Activated B cell treated with CpG ODN at 0.5 μM for 24 hours (primary cell): ENCODE data around the gene POP5. TPM values are rescaled to one million over a fixed set of nuclear protein-coding genes. Genes with fewer than 3 reads are reported as not detected.
A peak's percentile ranks its signal among the peaks of the same experiment; 100 is the strongest.

Experiments
- ATAC-seq: fragments of 200-7000 bp; cut with Tn5 transposase; one replicate; pipeline ENCODE4 v1.10.0; 2021; ENCODE audit warnings: low read depth, mild to moderate bottlenecking, moderate library complexity
- CTCF ChIA-PET: fragments of 350-600 bp; sonication (Branson Sonifier 250); formaldehyde crosslinking; loops from one replicate; lab custom pipeline; 2021; ENCODE audit warnings: antibody characterized with exemption; lab: Charles Lee
- POLR2A ChIA-PET: fragments of 350-600 bp; sonication (Branson Sonifier 250); formaldehyde crosslinking; loops from one replicate; lab custom pipeline; 2021; ENCODE audit warnings: antibody characterized with exemption; lab: Charles Lee
- DNase-seq: peaks from one replicate; pipeline ENCODE4 v3.0.0; 2022
- H3K27ac Mint-ChIP-seq: one replicate; pipeline ENCODE4 v1.8.0; 2020; ENCODE audit warnings: mixed read lengths
- H3K27me3 Mint-ChIP-seq: one replicate; pipeline ENCODE4 v1.8.0; 2021; ENCODE audit warnings: mixed read lengths
- H3K36me3 Mint-ChIP-seq: one replicate; pipeline ENCODE4 v1.8.0; 2021; ENCODE audit warnings: low read depth, mixed read lengths
- H3K4me1 Mint-ChIP-seq: one replicate; pipeline ENCODE4 v1.8.0; 2021; ENCODE audit warnings: mixed read lengths
- H3K4me3 Mint-ChIP-seq: one replicate; pipeline ENCODE4 v1.8.0; 2020; ENCODE audit warnings: mild to moderate bottlenecking, mixed read lengths
- H3K9me3 Mint-ChIP-seq: one replicate; pipeline ENCODE4 v1.8.0; 2020; ENCODE audit warnings: mixed read lengths
- CTCF ChIP-seq: fragments of 200-600 bp; IDR thresholded peaks from one replicate; pipeline ENCODE4 v1.8.0; 2022; ENCODE audit warnings: antibody characterized with exemption, mild to moderate bottlenecking
- intact Hi-C: fragments of 100-400 bp; cut with micrococcal nuclease; formaldehyde crosslinking; loops from one replicate; pipeline ENCODE4 v1.15.1; 2024
- total RNA-seq: library from RNA; stranded (reverse); gene quantifications from 2 replicates; pipeline ENCODE4 v1.2.3, GENCODE V29; 2022

POP5 gene
- total RNA-seq, 1 donor from 2014 or later, result 77.5 TPM

GRCh38 chr12:120581998-120582397 is 796 bp upstream of the POP5 start:
- H3K36me3 Mint-ChIP-seq, result peaks cover 33% of the 10 kb centered on the region
- no peak for TF ChIP-seq CTCF
- CTCF ChIA-PET, result interaction anchor here (0.6 to 4.9 kb wide), 13 partner anchors 10 to 536 kb away, joined by 3 to 31 read pairs (median 5); partner anchors contain the start of gene MLEC
- DNase-seq, result no peak
- intact Hi-C loops, result loop anchor here (1.0 to 10.0 kb wide), 11 partner anchors 47 to 819 kb away; partner anchors contain the start of genes ACADS, DYNLL1, P2RX4 and RNF10
- peak overlapping the region; percentile 86 for H3K27ac Mint-ChIP-seq
- peaks cover 10% of the 10 kb centered on the region for H3K27me3 Mint-ChIP-seq
- POLR2A ChIA-PET, result interaction anchor here (0.7 to 1.8 kb wide), 12 partner anchors 10 to 819 kb away, joined by 3 to 11 read pairs (median 4); partner anchors contain the start of genes C12orf43, P2RX7, RNU4-2 and RPLP0
- H3K9me3 Mint-ChIP-seq, result no peaks in the 10 kb centered on the region
- ATAC-seq, result no peak
- H3K4me3 Mint-ChIP-seq, result peak overlapping the region; percentile 98
- peaks cover 38% of the 10 kb centered on the region for H3K4me1 Mint-ChIP-seq

- TF ChIP-seq CTCF, result no peak
- ChIA-PET CTCF (interaction anchor here (0.9 to 1.3 kb wide), 2 partner anchors 107 to 392 kb away, joined by 3 to 4 read pairs; no protein-coding TSS in a partner anchor), POLR2A (no interaction called here)
- Mint-ChIP-seq H3K36me3 (peaks cover 59% of the 10 kb centered on the region), H3K4me3 (no peak overlapping the region), H3K9me3 (no peaks in the 10 kb centered on the region), H3K27me3 (peaks cover 7% of the 10 kb centered on the region), H3K4me1 (peaks cover 34% of the 10 kb centered on the region), H3K27ac (no peak overlapping the region)
- ATAC-seq (no peak), DNase-seq (no peak)
- intact Hi-C loops, result no loop called here
These were observed 2.0 kb downstream of the POP5 start for GRCh38 chr12:120579179-120579578.

GRCh38 chr12:120574106-120574505 is 7.1 kb downstream of the POP5 start:
- ATAC-seq (no peak), DNase-seq (no peak)
- H3K27ac Mint-ChIP-seq, result no peak overlapping the region
- CTCF ChIA-PET, result interaction anchor here (1.0 to 1.1 kb wide), 2 partner anchors 9 kb away, joined by 3 read pairs; no protein-coding TSS in a partner anchor
- no peak for TF ChIP-seq CTCF
- H3K4me1 Mint-ChIP-seq, result no peaks in the 10 kb centered on the region
- H3K4me3 Mint-ChIP-seq, result no peak overlapping the region
- POLR2A ChIA-PET, result no interaction called here
- H3K27me3 Mint-ChIP-seq, result no peaks in the 10 kb centered on the region
- peaks cover 93% of the 10 kb centered on the region for H3K36me3 Mint-ChIP-seq
- no peaks in the 10 kb centered on the region for H3K9me3 Mint-ChIP-seq
- intact Hi-C loops, result no loop called here

- no peaks in the 10 kb centered on the region for H3K9me3 Mint-ChIP-seq
These were observed 7.6 kb downstream of the POP5 start for GRCh38 chr12:120573560-120573959.

More at GRCh38 chr12:120573560-120573959, 7.6 kb downstream of the POP5 start:
- Mint-ChIP-seq H3K4me1 (no peaks in the 10 kb centered on the region), H3K27me3 (no peaks in the 10 kb centered on the region), H3K27ac (no peak overlapping the region), H3K4me3 (no peak overlapping the region), H3K36me3 (peaks cover 95% of the 10 kb centered on the region)
- ChIA-PET CTCF (interaction anchor here (1.1 kb wide), 1 partner anchor 9 kb away, joined by 3 read pairs; no protein-coding TSS in a partner anchor), POLR2A (no interaction called here)
- DNase-seq (no peak), ATAC-seq (no peak)
- TF ChIP-seq CTCF, result no peak
- intact Hi-C loops, result no loop called here
